SK-N-SH treated with all-trans-retinoic acid at 6 μM for 48 hours (cell line): ENCODE results near the gene EXOSC10.
"Not testable (repeated sequence)": the region's sequence is repeated elsewhere in the genome, so short reads cannot be mapped to it uniquely, and the experiment has no call there.

Experiments used
- ATAC-seq: fragments of 200-7000 bp; cut with Tn5 transposase; 3 replicates; pipeline ENCODE4 v1.9.1; 2020; ENCODE audit warnings: mild to moderate bottlenecking, moderate library complexity
- CSDC2 ChIP-seq: fragments of 250-450 bp; sonication (Bioruptor Pico); IDR thresholded peaks from 2 replicates; pipeline ENCODE4 v1.5.0; 2020; ENCODE audit warnings: mild to moderate bottlenecking, moderate library complexity
- RARB ChIP-seq: fragments of 250-450 bp; sonication (Bioruptor Pico); IDR thresholded peaks from 2 replicates; pipeline ENCODE4 v1.8.0; 2021; ENCODE audit warnings: mild to moderate bottlenecking, moderate library complexity
- ZFP30 ChIP-seq: fragments of 450-650 bp; formaldehyde crosslinking; IDR thresholded peaks from 2 replicates; pipeline ENCODE4 v1.5.0; 2022; ENCODE audit warnings: mild to moderate bottlenecking, moderate library complexity
- TF ChIP-seq, protein P1 (sequence below): fragments of 250-450 bp; sonication (Bioruptor Pico); IDR thresholded peaks from 2 replicates; pipeline ENCODE4 v1.5.0; 2020; ENCODE audit warnings: mild to moderate bottlenecking, moderate library complexity

Gene EXOSC10

DNA sequence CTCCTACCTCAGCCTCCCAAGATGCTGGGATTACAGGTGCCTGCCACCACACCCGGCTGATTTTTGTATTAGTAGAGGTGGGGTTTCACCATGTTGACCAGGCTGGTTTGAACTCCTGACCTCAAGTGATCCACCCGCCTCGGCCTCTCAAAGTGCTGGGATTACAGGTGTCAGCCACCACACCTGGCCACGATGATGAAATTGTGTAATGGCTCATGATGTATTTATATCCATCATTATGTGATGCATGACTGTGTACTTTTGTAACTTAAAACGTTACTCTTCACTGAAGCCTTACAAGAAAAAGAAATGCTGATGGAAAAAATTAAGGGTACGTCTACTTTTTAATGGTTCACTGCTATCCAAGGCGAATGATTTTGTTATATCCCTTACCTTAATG, 79.7 kb downstream of the EXOSC10 start:
- TF ChIP-seq, protein P1, sequence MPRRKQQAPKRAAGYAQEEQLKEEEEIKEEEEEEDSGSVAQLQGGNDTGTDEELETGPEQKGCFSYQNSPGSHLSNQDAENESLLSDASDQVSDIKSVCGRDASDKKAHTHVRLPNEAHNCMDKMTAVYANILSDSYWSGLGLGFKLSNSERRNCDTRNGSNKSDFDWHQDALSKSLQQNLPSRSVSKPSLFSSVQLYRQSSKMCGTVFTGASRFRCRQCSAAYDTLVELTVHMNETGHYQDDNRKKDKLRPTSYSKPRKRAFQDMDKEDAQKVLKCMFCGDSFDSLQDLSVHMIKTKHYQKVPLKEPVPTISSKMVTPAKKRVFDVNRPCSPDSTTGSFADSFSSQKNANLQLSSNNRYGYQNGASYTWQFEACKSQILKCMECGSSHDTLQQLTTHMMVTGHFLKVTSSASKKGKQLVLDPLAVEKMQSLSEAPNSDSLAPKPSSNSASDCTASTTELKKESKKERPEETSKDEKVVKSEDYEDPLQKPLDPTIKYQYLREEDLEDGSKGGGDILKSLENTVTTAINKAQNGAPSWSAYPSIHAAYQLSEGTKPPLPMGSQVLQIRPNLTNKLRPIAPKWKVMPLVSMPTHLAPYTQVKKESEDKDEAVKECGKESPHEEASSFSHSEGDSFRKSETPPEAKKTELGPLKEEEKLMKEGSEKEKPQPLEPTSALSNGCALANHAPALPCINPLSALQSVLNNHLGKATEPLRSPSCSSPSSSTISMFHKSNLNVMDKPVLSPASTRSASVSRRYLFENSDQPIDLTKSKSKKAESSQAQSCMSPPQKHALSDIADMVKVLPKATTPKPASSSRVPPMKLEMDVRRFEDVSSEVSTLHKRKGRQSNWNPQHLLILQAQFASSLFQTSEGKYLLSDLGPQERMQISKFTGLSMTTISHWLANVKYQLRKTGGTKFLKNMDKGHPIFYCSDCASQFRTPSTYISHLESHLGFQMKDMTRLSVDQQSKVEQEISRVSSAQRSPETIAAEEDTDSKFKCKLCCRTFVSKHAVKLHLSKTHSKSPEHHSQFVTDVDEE (CRISPR knock-in tag) = no peak
- TF ChIP-seq RARB (CRISPR knock-in tag) = no peak
- TF ChIP-seq ZFP30 = no peak
- TF ChIP-seq CSDC2 = no peak
- no peak for ATAC-seq

DNA sequence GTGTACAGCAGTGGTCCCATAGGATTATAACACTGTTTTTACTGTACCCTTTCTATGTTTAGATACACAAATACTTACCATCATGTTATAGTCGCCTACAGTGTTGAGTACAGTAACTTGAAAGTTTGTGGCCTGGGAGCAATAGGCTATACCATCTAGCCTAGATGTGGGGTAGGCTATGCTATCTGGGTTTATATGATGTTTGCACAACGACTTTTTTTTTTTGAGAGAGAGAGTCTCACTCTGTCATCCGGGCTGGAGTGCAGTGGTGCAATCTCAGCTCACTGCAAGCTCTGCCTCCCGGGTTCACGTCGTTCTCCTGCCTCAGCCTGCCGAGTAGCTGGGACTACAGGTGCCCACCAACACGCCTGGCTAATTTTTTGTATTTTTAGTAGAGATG, 80.3 kb downstream of the EXOSC10 start:
- not testable (repeated sequence) for ATAC-seq
